Measurements from ENCODE around the gene SIPA1L3.

The SIPA1L3 gene

GRCh38 chr19:38168637-38169036 is 261.6 kb downstream of the SIPA1L3 start (continued):
- TF ChIP-seq ZBTB11 (tag by site-specific recombination; conservative IDR thresholded peaks at IDR 0.05; ENCODE audit: low read depth): no peak
- no peak for TF ChIP-seq HOXC10 (CRISPR knock-in tag; IDR thresholded peaks at IDR 0.05)
- TF ChIP-seq ZNF776 (tag by site-specific recombination; IDR thresholded peaks at IDR 0.05; ENCODE audit: borderline replicate concordance): no peak
- no peak for TF ChIP-seq ZNF292 (tag by site-specific recombination; IDR thresholded peaks at IDR 0.05; ENCODE audit: borderline replicate concordance, low read depth)
- no peak for TF ChIP-seq PRDM1 (tag by site-specific recombination; IDR thresholded peaks at IDR 0.05)
- no peak for TF ChIP-seq ZNF670 (tag by site-specific recombination; IDR thresholded peaks at IDR 0.05; ENCODE audit: low read depth)
- no peak for TF ChIP-seq YY2 (tag by site-specific recombination; IDR thresholded peaks at IDR 0.05)
- TF ChIP-seq ZNF394 (tag by site-specific recombination; IDR thresholded peaks at IDR 0.05; ENCODE audit: borderline replicate concordance): no peak
- TF ChIP-seq ZNF324 (tag by site-specific recombination; IDR thresholded peaks at IDR 0.05): no peak
- no peak for TF ChIP-seq PRDM2 (tag by site-specific recombination; IDR thresholded peaks at IDR 0.05; ENCODE audit: borderline replicate concordance)
- TF ChIP-seq ZNF112 (tag by site-specific recombination; IDR thresholded peaks at IDR 0.05): no peak
- TF ChIP-seq ZNF76 (tag by site-specific recombination; IDR thresholded peaks at IDR 0.05; ENCODE audit: borderline replicate concordance, low read depth): no peak
- TF ChIP-seq ZNF510 (tag by site-specific recombination; IDR thresholded peaks at IDR 0.05; ENCODE audit: insufficient replicate concordance): no peak

GRCh38 chr19:38170334-38170733 is 263.3 kb downstream of the SIPA1L3 start:
- Histone ChIP-seq H3K36me3 (ENCODE audit: control insufficient read depth in 2 of 2, insufficient read depth in 1 of 2, low read length in 2 of 2) (peaks cover 0 to 27% of the 10 kb centered on the region in 2 experiments; a peak in 2 of 3 replicates), H3K9me3 (ENCODE audit: control insufficient read depth, insufficient read depth, low read depth, low read length) (no peaks in the 10 kb centered on the region), H3K4me3 (ENCODE audit: low read depth, low read length) (no peak overlapping the region), H3K27ac (ENCODE audit: extremely low read depth, low read depth, low read length) (no peak overlapping the region), H3K4me1 (ENCODE audit: control insufficient read depth, insufficient read depth, low read length) (no peaks in the 10 kb centered on the region)
- CTCF ChIA-PET: interaction anchor here (0.5 to 1.6 kb wide), 3 partner anchors 28 to 604 kb away, joined by 3 to 5 read pairs (median 3); no protein-coding TSS in a partner anchor
- TF ChIP-seq PRDM6 (tag by site-specific recombination; IDR thresholded peaks at IDR 0.05): no peak
- TF ChIP-seq ZNF629 (tag by site-specific recombination; IDR thresholded peaks at IDR 0.05): no peak
- TF ChIP-seq ZIC2 (tag by site-specific recombination; IDR thresholded peaks at IDR 0.05): peak; percentile 86
- POLR2A ChIA-PET: no interaction called here
